Lung (tissue), 12 donors: ENCODE measurements around the gene PPP1R14B. TPM values are rescaled to one million over a fixed set of nuclear protein-coding genes. Genes with fewer than 3 reads are reported as not detected.
A peak's percentile ranks its signal among the peaks of the same experiment; 100 is the strongest.

ENCODE experiments used
- ATAC-seq: fragments of 200-7000 bp; cut with Tn5 transposase; one replicate; pipeline ENCODE4 v1.9.1; 2020; ENCODE audit warnings: moderate number of reproducible peaks; ENCODE audit not compliant: insufficient read depth, low FRiP score
- DNase-seq, 3 donors: peaks; one replicate each; pipeline ENCODE4 v3.0.0-alpha.2; 2013 to 2017
- H3K27ac ChIP-seq, 2 donors: one replicate each; pipeline ENCODE4 v1.5.1; 2013; ENCODE audit warnings: mild to moderate bottlenecking in 2 of 2, moderate library complexity in 2 of 2, control low read depth in 1 of 2, inconsistent platforms in 1 of 2, low read depth in 1 of 2, low read length in 1 of 2
- H3K27me3 ChIP-seq, 3 donors: one replicate each; pipeline ENCODE4 v1.5.1; 2013; ENCODE audit warnings: low read length in 2 of 3; ENCODE audit not compliant: control insufficient read depth in 3 of 3, insufficient read depth in 3 of 3
- H3K36me3 ChIP-seq, 4 donors: one replicate each; pipeline ENCODE4 v1.5.1; 2013; ENCODE audit warnings: low read length in 4 of 4, mild to moderate bottlenecking in 1 of 4, moderate library complexity in 1 of 4; ENCODE audit not compliant: control insufficient read depth in 4 of 4, insufficient read depth in 4 of 4
- H3K4me1 ChIP-seq, 5 donors: one replicate each; pipeline ENCODE4 v1.5.1; 2013; ENCODE audit warnings: low read length in 5 of 5, mild to moderate bottlenecking in 2 of 5, moderate library complexity in 1 of 5; ENCODE audit not compliant: control insufficient read depth in 5 of 5, insufficient read depth in 5 of 5
- H3K4me3 ChIP-seq: one replicate; pipeline ENCODE4 v1.5.1; 2013; ENCODE audit warnings: mild to moderate bottlenecking, control low read depth, moderate library complexity
- H3K9ac ChIP-seq, 2 donors: one replicate each; pipeline ENCODE4 v1.5.1; 2013; ENCODE audit warnings: low read length in 2 of 2, control low read depth in 1 of 2; ENCODE audit not compliant: insufficient read depth in 1 of 2
- H3K9me3 ChIP-seq, 4 donors: one replicate each; pipeline ENCODE4 v1.5.1; 2013; ENCODE audit warnings: low read length in 3 of 4, mild to moderate bottlenecking in 1 of 4, moderate library complexity in 1 of 4; ENCODE audit not compliant: control insufficient read depth in 4 of 4, insufficient read depth in 3 of 4
- WGBS, 2 donors: extraction: QIAGEN DNeasy Blood & Tissue Kit; methylation state at CpG; one replicate each; pipeline ENCODE4 v1.1.7; 2013; 5-methylcytosine and 5-hydroxymethylcytosine counted together
- polyA plus RNA-seq, 2 donors: library from polyadenylated mRNA; stranded (reverse); fragments of 200-250 nt; gene quantifications; one replicate each; pipeline ENCODE4 v1.2.1, GENCODE V29; 2013
- total RNA-seq, 2 donors: library from RNA; depleted of rRNA in 1 of 2; stranded (reverse); fragments of >200 nt in 1 of 2; gene quantifications; one replicate each; pipeline ENCODE4 v1.2.1, GENCODE V29; 2014 to 2021
- TF ChIP-seq, protein P1 (sequence below): IDR thresholded peaks from 2 replicates; pipeline ENCODE4 v1.5.1; 2012; ENCODE audit warnings: mild to moderate bottlenecking; ENCODE audit errors: control extremely low read depth, extremely low read depth
- donor health status: control.
- donor health status: control.
- donor health status: Bipolar disorder and iron deficiency.
- donor health status: healthy.
- donor health status: DM: yes; HTN: yes; CAD: no.

PPP1R14B gene
- total and polyA plus RNA-seq, 4 donors: 28.2 to 241 (median 152) TPM

DNA sequence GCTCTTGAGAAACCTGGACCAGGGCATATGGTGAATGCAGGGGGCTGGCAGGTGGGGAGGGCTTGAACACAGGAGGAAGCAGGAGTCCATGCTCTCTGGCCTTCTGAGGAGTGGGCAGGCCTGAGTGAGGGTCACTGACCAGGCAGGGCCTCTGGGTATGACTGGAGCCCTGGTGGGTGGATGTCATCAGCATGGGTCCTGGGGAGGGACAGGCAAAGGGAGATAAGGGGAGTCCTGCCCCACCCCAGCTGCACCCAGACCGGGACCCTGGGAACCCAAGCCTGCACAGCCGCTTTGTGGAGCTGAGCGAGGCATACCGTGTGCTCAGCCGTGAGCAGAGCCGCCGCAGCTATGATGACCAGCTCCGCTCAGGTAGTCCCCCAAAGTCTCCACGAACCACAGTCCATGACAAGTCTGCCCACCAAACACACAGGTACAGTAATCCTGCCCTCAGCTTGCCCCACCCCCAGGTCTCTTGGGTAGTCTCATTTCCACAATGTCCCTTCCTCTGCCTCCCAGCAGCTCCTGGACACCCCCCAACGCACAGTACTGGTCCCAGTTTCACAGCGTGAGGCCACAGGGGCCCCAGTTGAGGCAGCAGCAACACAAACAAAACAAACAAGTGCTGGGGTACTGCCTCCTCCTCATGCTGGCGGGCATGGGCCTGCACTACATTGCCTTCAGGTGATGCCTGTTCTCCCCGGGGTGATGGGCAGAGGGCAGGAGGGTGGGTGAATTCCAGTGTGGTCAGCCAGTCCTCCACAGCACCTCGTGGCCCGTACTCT is 14.4 kb downstream of the PPP1R14B start:
- no peak for DNase-seq
- peak overlapping the region in 1 of 2 donors; percentile 9 for H3K27ac ChIP-seq
- H3K36me3 ChIP-seq: peaks cover 0 to 2% (median 0%) of the 10 kb centered on the region in 4 donors
- H3K9me3 ChIP-seq: no peaks in the 10 kb centered on the region
- H3K9ac ChIP-seq: no peak overlapping the region
- no peak for ATAC-seq
- TF ChIP-seq, protein P1, sequence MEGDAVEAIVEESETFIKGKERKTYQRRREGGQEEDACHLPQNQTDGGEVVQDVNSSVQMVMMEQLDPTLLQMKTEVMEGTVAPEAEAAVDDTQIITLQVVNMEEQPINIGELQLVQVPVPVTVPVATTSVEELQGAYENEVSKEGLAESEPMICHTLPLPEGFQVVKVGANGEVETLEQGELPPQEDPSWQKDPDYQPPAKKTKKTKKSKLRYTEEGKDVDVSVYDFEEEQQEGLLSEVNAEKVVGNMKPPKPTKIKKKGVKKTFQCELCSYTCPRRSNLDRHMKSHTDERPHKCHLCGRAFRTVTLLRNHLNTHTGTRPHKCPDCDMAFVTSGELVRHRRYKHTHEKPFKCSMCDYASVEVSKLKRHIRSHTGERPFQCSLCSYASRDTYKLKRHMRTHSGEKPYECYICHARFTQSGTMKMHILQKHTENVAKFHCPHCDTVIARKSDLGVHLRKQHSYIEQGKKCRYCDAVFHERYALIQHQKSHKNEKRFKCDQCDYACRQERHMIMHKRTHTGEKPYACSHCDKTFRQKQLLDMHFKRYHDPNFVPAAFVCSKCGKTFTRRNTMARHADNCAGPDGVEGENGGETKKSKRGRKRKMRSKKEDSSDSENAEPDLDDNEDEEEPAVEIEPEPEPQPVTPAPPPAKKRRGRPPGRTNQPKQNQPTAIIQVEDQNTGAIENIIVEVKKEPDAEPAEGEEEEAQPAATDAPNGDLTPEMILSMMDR: no peak
- no peaks in the 10 kb centered on the region for H3K27me3 ChIP-seq
- WGBS, 2 donors: 83 to 87% methylated on average over 15 of the region's 15 CpGs
- H3K4me3 ChIP-seq: no peak overlapping the region
- H3K4me1 ChIP-seq: peaks cover 0 to 32% (median 9%) of the 10 kb centered on the region in 5 donors

DNA sequence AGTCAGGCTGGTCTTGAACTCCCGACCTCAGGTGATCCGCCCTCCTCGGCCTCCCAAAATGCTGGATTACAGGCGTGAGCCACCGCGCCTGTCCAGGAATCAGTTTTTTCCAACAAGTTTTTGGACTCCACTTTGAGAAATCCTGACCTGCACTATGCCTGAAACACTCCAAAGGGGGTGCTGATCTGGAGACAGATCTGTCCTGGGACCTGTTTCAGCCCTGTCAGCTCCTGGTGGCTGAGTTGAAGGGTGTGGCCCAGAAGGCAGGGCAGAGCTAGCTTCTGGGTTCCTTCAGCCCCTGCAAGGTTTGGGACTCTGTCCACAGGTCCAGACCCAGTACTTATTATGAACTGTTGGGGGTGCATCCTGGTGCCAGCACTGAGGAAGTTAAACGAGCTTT is 15.2 kb downstream of the PPP1R14B start:
- H3K27ac ChIP-seq: peak overlapping the region in 1 of 2 donors; percentile 44
- peaks cover 0 to 41% (median 9%) of the 10 kb centered on the region in 5 donors for H3K4me1 ChIP-seq
- no peaks in the 10 kb centered on the region for H3K27me3 ChIP-seq
- no peak for ATAC-seq
- DNase-seq: no peak
- no peaks in the 10 kb centered on the region for H3K36me3 ChIP-seq
- no peak overlapping the region for H3K9ac ChIP-seq
- no peaks in the 10 kb centered on the region for H3K9me3 ChIP-seq
- WGBS, 2 donors: 82 to 88% methylated on average over 7 of the region's 7 CpGs
- TF ChIP-seq, protein P1: no peak
- H3K4me3 ChIP-seq: no peak overlapping the region

DNA sequence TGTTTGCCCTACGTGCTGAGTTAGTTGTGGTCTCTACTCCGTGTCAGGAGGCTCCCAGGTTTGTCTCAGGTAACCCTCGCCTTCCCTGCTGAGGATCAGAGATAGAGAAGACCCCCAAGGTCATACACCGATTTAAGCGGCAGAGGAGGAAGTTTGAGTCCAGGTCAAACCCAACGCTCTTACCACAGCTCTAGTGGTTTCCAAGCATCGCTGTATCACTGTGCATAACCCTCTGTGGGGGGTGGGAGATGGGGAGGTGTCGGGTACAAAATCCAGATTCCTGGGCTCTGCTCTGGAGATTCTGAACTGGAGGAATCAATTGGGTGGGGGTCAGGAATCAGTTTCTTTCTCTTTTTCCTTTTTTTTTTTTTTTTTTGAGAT is 15.8 kb downstream of the PPP1R14B start:
- Histone ChIP-seq H3K4me1 (peaks cover 0 to 43% (median 9%) of the 10 kb centered on the region in 5 donors), H3K36me3 (no peaks in the 10 kb centered on the region), H3K27me3 (no peaks in the 10 kb centered on the region), H3K27ac (peak overlapping the region; percentile 90 to 95), H3K9me3 (no peaks in the 10 kb centered on the region), H3K9ac (peak overlapping the region; percentile 55 to 69), H3K4me3 (peak overlapping the region; percentile 37)
- ATAC-seq: no peak
- peak in 1 of 3 donors; percentile 28 for DNase-seq
- TF ChIP-seq, protein P1: no peak
- WGBS, 2 donors: 5 to 8% methylated on average over 8 of the region's 8 CpGs
